IPS-15b (cell line): ENCODE data around the gene SGMS1.

Source experiments
- H3K27me3 ChIP-seq: one replicate; pipeline ENCODE4 v1.6.1; 2013; ENCODE audit warnings: low read length; ENCODE audit not compliant: control insufficient read depth, insufficient read depth
- H3K36me3 ChIP-seq: one replicate; pipeline ENCODE4 v1.6.1; 2013; ENCODE audit warnings: low read length; ENCODE audit not compliant: control insufficient read depth, insufficient read depth
- H3K4me1 ChIP-seq: one replicate; pipeline ENCODE4 v1.6.1; 2013; ENCODE audit warnings: mild to moderate bottlenecking, low read length; ENCODE audit not compliant: control insufficient read depth, insufficient read depth
- H3K4me3 ChIP-seq: one replicate; pipeline ENCODE4 v1.5.1; 2013; ENCODE audit warnings: low read depth, low read length
- H3K9ac ChIP-seq: one replicate; pipeline ENCODE4 v1.6.1; 2013; ENCODE audit warnings: low read depth, mild to moderate bottlenecking, low read length
- H3K9me3 ChIP-seq: one replicate; pipeline ENCODE4 v1.6.1; 2013; ENCODE audit warnings: mild to moderate bottlenecking, low read length; ENCODE audit not compliant: control insufficient read depth, insufficient read depth

Gene SGMS1

GRCh38 chr10:50398381-50398780 lies 225.4 kb downstream of the SGMS1 start:
- H3K4me3 ChIP-seq = no peak overlapping the region
- H3K4me1 ChIP-seq = no peaks in the 10 kb centered on the region
- H3K9ac ChIP-seq = no peak overlapping the region
- H3K36me3 ChIP-seq = no peaks in the 10 kb centered on the region
- no peaks in the 10 kb centered on the region for H3K9me3 ChIP-seq
- no peaks in the 10 kb centered on the region for H3K27me3 ChIP-seq

- no peaks in the 10 kb centered on the region for H3K9me3 ChIP-seq
- no peak overlapping the region for H3K9ac ChIP-seq
- H3K4me3 ChIP-seq = no peak overlapping the region
- H3K27me3 ChIP-seq = no peaks in the 10 kb centered on the region
- no peaks in the 10 kb centered on the region for H3K4me1 ChIP-seq
- no peaks in the 10 kb centered on the region for H3K36me3 ChIP-seq
These were observed 226.2 kb downstream of the SGMS1 start for GRCh38 chr10:50397312-50398140.

GRCh38 chr10:50396491-50397311 lies 227.1 kb downstream of the SGMS1 start:
- Histone ChIP-seq H3K4me3 (no peak overlapping the region), H3K27me3 (no peaks in the 10 kb centered on the region), H3K9me3 (no peaks in the 10 kb centered on the region), H3K9ac (no peak overlapping the region), H3K36me3 (no peaks in the 10 kb centered on the region), H3K4me1 (no peaks in the 10 kb centered on the region)

GRCh38 chr10:50395851-50396250 lies 227.9 kb downstream of the SGMS1 start:
- no peak overlapping the region for H3K9ac ChIP-seq

GRCh38 chr10:50395271-50395670 lies 228.5 kb downstream of the SGMS1 start:
- H3K4me3 ChIP-seq = no peak overlapping the region
- peaks cover 6% of the 10 kb centered on the region for H3K4me1 ChIP-seq
- H3K36me3 ChIP-seq = no peaks in the 10 kb centered on the region
- no peaks in the 10 kb centered on the region for H3K9me3 ChIP-seq
- H3K27me3 ChIP-seq = no peaks in the 10 kb centered on the region
- H3K9ac ChIP-seq = no peak overlapping the region

More at GRCh38 chr10:50395851-50396250, 227.9 kb downstream of the SGMS1 start:
- peaks cover 5% of the 10 kb centered on the region for H3K4me1 ChIP-seq
- no peaks in the 10 kb centered on the region for H3K27me3 ChIP-seq
- no peak overlapping the region for H3K4me3 ChIP-seq
- H3K36me3 ChIP-seq = no peaks in the 10 kb centered on the region
- no peaks in the 10 kb centered on the region for H3K9me3 ChIP-seq

GRCh38 chr10:50394832-50395231 lies 228.9 kb downstream of the SGMS1 start:
- Histone ChIP-seq H3K9ac (no peak overlapping the region), H3K4me3 (no peak overlapping the region), H3K4me1 (peaks cover 6% of the 10 kb centered on the region), H3K9me3 (no peaks in the 10 kb centered on the region), H3K36me3 (no peaks in the 10 kb centered on the region), H3K27me3 (no peaks in the 10 kb centered on the region)

- H3K36me3 ChIP-seq = no peaks in the 10 kb centered on the region
- no peak overlapping the region for H3K9ac ChIP-seq
- H3K4me1 ChIP-seq = peaks cover 6% of the 10 kb centered on the region
- no peaks in the 10 kb centered on the region for H3K27me3 ChIP-seq
- H3K9me3 ChIP-seq = no peaks in the 10 kb centered on the region
- no peak overlapping the region for H3K4me3 ChIP-seq
These were observed 229.8 kb downstream of the SGMS1 start for GRCh38 chr10:50393784-50394467.

- Histone ChIP-seq H3K4me1 (peaks cover 6% of the 10 kb centered on the region), H3K36me3 (no peaks in the 10 kb centered on the region), H3K27me3 (no peaks in the 10 kb centered on the region), H3K4me3 (no peak overlapping the region), H3K9ac (no peak overlapping the region), H3K9me3 (no peaks in the 10 kb centered on the region)
These were observed 230.6 kb downstream of the SGMS1 start for GRCh38 chr10:50392966-50393718.

GRCh38 chr10:50392426-50392825 lies 231.3 kb downstream of the SGMS1 start:
- H3K4me1 ChIP-seq = peaks cover 6% of the 10 kb centered on the region
- H3K9ac ChIP-seq = no peak overlapping the region
- no peaks in the 10 kb centered on the region for H3K27me3 ChIP-seq
- H3K4me3 ChIP-seq = no peak overlapping the region
- H3K9me3 ChIP-seq = no peaks in the 10 kb centered on the region
- no peaks in the 10 kb centered on the region for H3K36me3 ChIP-seq

GRCh38 chr10:50390302-50390701 lies 233.5 kb downstream of the SGMS1 start:
- no peaks in the 10 kb centered on the region for H3K9me3 ChIP-seq
- H3K27me3 ChIP-seq = no peaks in the 10 kb centered on the region
- no peak overlapping the region for H3K9ac ChIP-seq
- no peak overlapping the region for H3K4me3 ChIP-seq
- no peaks in the 10 kb centered on the region for H3K36me3 ChIP-seq
- peaks cover 16% of the 10 kb centered on the region for H3K4me1 ChIP-seq

GRCh38 chr10:50388181-50388580 lies 235.6 kb downstream of the SGMS1 start:
- Histone ChIP-seq H3K9me3 (no peaks in the 10 kb centered on the region), H3K27me3 (no peaks in the 10 kb centered on the region), H3K4me1 (peaks cover 22% of the 10 kb centered on the region), H3K4me3 (no peak overlapping the region), H3K36me3 (no peaks in the 10 kb centered on the region), H3K9ac (no peak overlapping the region)
